OCI-LY1 (cell line): ENCODE measurements around the gene PXDN.

ENCODE experiments used
- H2AFZ ChIP-seq: fragments of 200-600 bp; sonication (generic), shearing (Covaris generic); 2 replicates; pipeline ENCODE4 v1.6.0; 2014; ENCODE audit warnings: antibody characterized with exemption, mild to moderate bottlenecking, low read length
- H3F3A ChIP-seq: fragments of 200-600 bp; sonication (generic), shearing (Covaris generic); 2 replicates; pipeline ENCODE4 v1.6.0; 2014; ENCODE audit warnings: mild to moderate bottlenecking, antibody characterized with exemption, low read length, moderate library complexity; ENCODE audit not compliant: insufficient read depth
- H3K27ac ChIP-seq: fragments of 200-600 bp; sonication (generic); 2 replicates; pipeline ENCODE4 v1.5.1; 2014; ENCODE audit warnings: low read length, mixed run types, mild to moderate bottlenecking, low read depth; ENCODE audit not compliant: poor library complexity, severe bottlenecking
- H3K27me3 ChIP-seq: fragments of 200-600 bp; sonication (generic); 2 replicates; pipeline ENCODE4 v1.6.0; 2014; ENCODE audit warnings: antibody characterized with exemption, mild to moderate bottlenecking, low read length, moderate library complexity; ENCODE audit not compliant: insufficient read depth
- H3K36me3 ChIP-seq: fragments of 200-600 bp; sonication (generic); 2 replicates; pipeline ENCODE4 v1.6.1; 2014; ENCODE audit warnings: mild to moderate bottlenecking, antibody characterized with exemption, low read length, moderate library complexity, mixed read lengths; ENCODE audit not compliant: insufficient read depth
- H3K4me1 ChIP-seq: fragments of 200-600 bp; sonication (generic); 2 replicates; pipeline ENCODE4 v1.5.1; 2014; ENCODE audit warnings: mild to moderate bottlenecking, low read length, moderate library complexity; ENCODE audit not compliant: insufficient read depth, severe bottlenecking
- H3K4me2 ChIP-seq: fragments of 200-600 bp; sonication (generic), shearing (Covaris generic); 2 replicates; pipeline ENCODE4 v1.6.1; 2014; ENCODE audit warnings: low read length
- H3K4me3 ChIP-seq: fragments of 200-600 bp; sonication (generic); 2 replicates; pipeline ENCODE4 v1.5.1; 2014; ENCODE audit warnings: low read length, low read depth, mild to moderate bottlenecking, mixed read lengths; ENCODE audit not compliant: poor library complexity, severe bottlenecking
- H3K79me2 ChIP-seq: fragments of 200-600 bp; shearing (Covaris generic); 2 replicates; pipeline ENCODE4 v1.6.1; 2016; ENCODE audit warnings: mixed run types, low read length, mixed read lengths; ENCODE audit not compliant: insufficient read depth
- H3K9ac ChIP-seq: fragments of 200-600 bp; sonication (generic), shearing (Covaris generic); 2 replicates; pipeline ENCODE4 v1.6.1; 2014; ENCODE audit warnings: mild to moderate bottlenecking, low read length, mixed read lengths
- H3K9me2 ChIP-seq: fragments of 200-600 bp; sonication (generic), shearing (Covaris generic); 2 replicates; pipeline ENCODE4 v1.6.1; 2014; ENCODE audit warnings: low read depth, mild to moderate bottlenecking, low read length, mixed read lengths
- H3K9me3 ChIP-seq: fragments of 200-600 bp; shearing (Covaris generic); 2 replicates; pipeline ENCODE4 v1.6.1; 2014; ENCODE audit warnings: low read length, mixed read lengths
- H4K20me1 ChIP-seq: fragments of 200-600 bp; sonication (generic), shearing (Covaris generic); 2 replicates; pipeline ENCODE4 v1.6.0; 2016; ENCODE audit warnings: mild to moderate bottlenecking, low read length; ENCODE audit not compliant: insufficient read depth
- CTCF ChIP-seq: fragments of 200-600 bp; sonication (generic), shearing (Covaris generic); IDR thresholded peaks from 2 replicates; pipeline ENCODE4 v1.5.1; 2017; ENCODE audit warnings: mild to moderate bottlenecking, antibody characterized with exemption, low read length, moderate library complexity, mixed read lengths
- EZH2 ChIP-seq: fragments of 200-600 bp; sonication (generic), shearing (Covaris generic); IDR thresholded peaks from 2 replicates; pipeline ENCODE4 v1.8.0; 2017; ENCODE audit warnings: borderline replicate concordance, mixed run types, mild to moderate bottlenecking, antibody characterized with exemption, low read length, moderate library complexity, mixed read lengths

The PXDN gene

GRCh38 chr2:1652034-1652790 lies 92.1 kb downstream of the PXDN start:
- no peaks in the 10 kb centered on the region for H3K79me2 ChIP-seq

DNA sequence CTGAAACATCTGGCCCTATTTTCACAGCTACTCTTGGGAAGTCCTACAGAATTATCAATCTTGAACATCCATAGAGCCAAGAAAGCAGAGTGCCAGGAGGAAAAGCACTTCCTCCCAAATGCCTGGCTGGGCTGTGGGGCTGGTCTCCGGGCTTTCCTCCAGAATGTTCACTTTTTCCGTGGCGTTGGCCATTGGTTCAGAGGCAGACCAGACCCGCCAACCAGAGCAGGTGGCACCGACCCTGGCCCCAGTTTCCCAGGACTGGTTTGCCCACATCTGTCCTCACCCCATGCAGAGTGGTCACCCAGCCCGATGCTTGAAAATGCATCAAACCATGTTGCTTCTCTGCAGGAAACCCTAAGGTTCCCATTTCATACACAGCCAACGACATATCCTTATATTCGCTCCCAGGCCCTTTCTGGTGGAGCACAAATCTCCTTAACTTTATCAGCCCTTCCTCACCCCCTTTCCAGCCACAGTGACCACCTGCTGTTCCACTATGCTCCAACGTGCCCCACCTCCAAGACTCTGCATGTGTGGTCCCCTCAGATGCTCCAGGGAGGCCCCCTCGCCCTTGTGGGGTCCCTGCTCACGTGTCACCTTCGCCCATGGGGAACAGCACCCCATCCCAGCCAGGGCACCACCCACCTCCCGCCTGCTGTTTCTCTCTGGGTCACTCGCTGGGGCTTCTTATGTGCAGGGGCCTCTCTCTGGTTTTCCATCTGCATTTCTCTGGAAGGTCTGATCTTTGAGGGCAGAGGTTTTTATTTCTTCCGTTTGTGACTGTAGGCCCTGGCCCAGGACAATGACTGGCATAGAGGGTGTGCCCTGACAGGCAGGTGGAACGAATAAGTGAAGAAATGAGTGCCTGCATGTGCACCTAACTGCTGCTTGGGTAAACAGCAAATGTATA lies 92.9 kb downstream of the PXDN start:
- no peaks in the 10 kb centered on the region for H3K36me3 ChIP-seq
- no peak overlapping the region for H3K4me3 ChIP-seq
- TF ChIP-seq EZH2: no peak
- no peak for TF ChIP-seq CTCF
- no peaks in the 10 kb centered on the region for H3K79me2 ChIP-seq
- H3K27me3 ChIP-seq: no peaks in the 10 kb centered on the region
- no peak overlapping the region for H3K27ac ChIP-seq
- H3K9me2 ChIP-seq: no peaks in the 10 kb centered on the region
- H3K9me3 ChIP-seq: no peaks in the 10 kb centered on the region
- no peak overlapping the region for H3K9ac ChIP-seq
- H2AFZ ChIP-seq: no peak overlapping the region
- H3K4me2 ChIP-seq: no peak overlapping the region
- no peaks in the 10 kb centered on the region for H3F3A ChIP-seq
- H4K20me1 ChIP-seq: no peaks in the 10 kb centered on the region
- no peaks in the 10 kb centered on the region for H3K4me1 ChIP-seq

More at GRCh38 chr2:1652034-1652790, 92.1 kb downstream of the PXDN start:
- no peak overlapping the region for H2AFZ ChIP-seq
- H3K4me1 ChIP-seq: no peaks in the 10 kb centered on the region
- TF ChIP-seq EZH2: no peak
- TF ChIP-seq CTCF: no peak
- H3K9ac ChIP-seq: no peak overlapping the region
- H3K9me3 ChIP-seq: no peaks in the 10 kb centered on the region
- 0 out of 2 replicates have a peak, but pooled peaks cover 3% of the 10 kb centered on the region for H3K27me3 ChIP-seq
- no peaks in the 10 kb centered on the region for H3K36me3 ChIP-seq
- no peaks in the 10 kb centered on the region for H3K9me2 ChIP-seq
- H3K4me2 ChIP-seq: no peak overlapping the region
- H3F3A ChIP-seq: no peaks in the 10 kb centered on the region
- no peaks in the 10 kb centered on the region for H4K20me1 ChIP-seq
- no peak overlapping the region for H3K27ac ChIP-seq
- no peak overlapping the region for H3K4me3 ChIP-seq

GRCh38 chr2:1650085-1650872 lies 94.0 kb downstream of the PXDN start:
- no peaks in the 10 kb centered on the region for H3K36me3 ChIP-seq
- H2AFZ ChIP-seq: no peak overlapping the region
- H3K27me3 ChIP-seq: no peaks in the 10 kb centered on the region
- H3K4me1 ChIP-seq: no peaks in the 10 kb centered on the region
- no peak overlapping the region for H3K9ac ChIP-seq
- H4K20me1 ChIP-seq: no peaks in the 10 kb centered on the region
- H3F3A ChIP-seq: no peaks in the 10 kb centered on the region
- no peak overlapping the region for H3K4me3 ChIP-seq
- no peak overlapping the region for H3K27ac ChIP-seq
- H3K4me2 ChIP-seq: no peak overlapping the region
- no peaks in the 10 kb centered on the region for H3K9me2 ChIP-seq
- H3K9me3 ChIP-seq: no peaks in the 10 kb centered on the region
- no peak for TF ChIP-seq EZH2
- no peak for TF ChIP-seq CTCF
- no peaks in the 10 kb centered on the region for H3K79me2 ChIP-seq
